Mucosa of descending colon (tissue), 3 donors: ENCODE results near the gene POLR2L. TPM values are rescaled to one million over a fixed set of nuclear protein-coding genes. Genes with fewer than 3 reads are reported as not detected.

Source experiments
- ATAC-seq: fragments of 200-7000 bp; cut with Tn5 transposase; one replicate; pipeline ENCODE4 v1.9.1; 2020; ENCODE audit warnings: mild to moderate bottlenecking, moderate library complexity
- DNase-seq, 3 donors: peaks; one replicate each; pipeline ENCODE4 v3.0.0-alpha.2; 2020
- H3K36me3 ChIP-seq: fragments of 200-600 bp; one replicate; pipeline ENCODE4 v1.8.0; 2021; ENCODE audit warnings: low read depth, mild to moderate bottlenecking
- H3K4me1 ChIP-seq: fragments of 200-600 bp; one replicate; pipeline ENCODE4 v1.8.0; 2021; ENCODE audit warnings: low read depth, mild to moderate bottlenecking
- H3K4me3 ChIP-seq: fragments of 200-600 bp; one replicate; pipeline ENCODE4 v1.8.0; 2021; ENCODE audit warnings: mild to moderate bottlenecking
- H3K9me3 ChIP-seq: fragments of 200-600 bp; one replicate; pipeline ENCODE4 v1.8.0; 2021; ENCODE audit warnings: mild to moderate bottlenecking
- CTCF ChIP-seq: fragments of 200-600 bp; IDR thresholded peaks from one replicate; pipeline ENCODE4 v1.8.0; 2022; ENCODE audit warnings: antibody characterized with exemption, mild to moderate bottlenecking
- intact Hi-C, 2 donors: fragments of 100-400 bp; cut with DNase I in 1 of 2; cut with micrococcal nuclease in 1 of 2; formaldehyde crosslinking; loops; one replicate each; pipeline versions ENCODE4 v1.11.0 to v1.11.1; 2022; cut with DNase I, micrococcal nuclease
- total RNA-seq, 3 donors: library from RNA; stranded (reverse); fragmentation: NEBNext Ultra II Directional in 2 of 3; extraction: Animal tissue kit (Norgen Biotek cat#: 25700) in 2 of 3; gene quantifications; one replicate each; pipeline versions ENCODE4 v1.2.1 to v1.2.4, GENCODE V29; 2021 to 2023
- donor health status: DM: no; HTN: no; CAD: no; lungs with moderate emphysema.
- donor health status: DM: no; HTN: no; CAD: no.
- donor health status: DM: no; HTN: yes; CAD: no.

The POLR2L gene
- total RNA-seq, 3 donors from 2014 or later = 67.1 to 86.8 (median 82.1) TPM

DNA sequence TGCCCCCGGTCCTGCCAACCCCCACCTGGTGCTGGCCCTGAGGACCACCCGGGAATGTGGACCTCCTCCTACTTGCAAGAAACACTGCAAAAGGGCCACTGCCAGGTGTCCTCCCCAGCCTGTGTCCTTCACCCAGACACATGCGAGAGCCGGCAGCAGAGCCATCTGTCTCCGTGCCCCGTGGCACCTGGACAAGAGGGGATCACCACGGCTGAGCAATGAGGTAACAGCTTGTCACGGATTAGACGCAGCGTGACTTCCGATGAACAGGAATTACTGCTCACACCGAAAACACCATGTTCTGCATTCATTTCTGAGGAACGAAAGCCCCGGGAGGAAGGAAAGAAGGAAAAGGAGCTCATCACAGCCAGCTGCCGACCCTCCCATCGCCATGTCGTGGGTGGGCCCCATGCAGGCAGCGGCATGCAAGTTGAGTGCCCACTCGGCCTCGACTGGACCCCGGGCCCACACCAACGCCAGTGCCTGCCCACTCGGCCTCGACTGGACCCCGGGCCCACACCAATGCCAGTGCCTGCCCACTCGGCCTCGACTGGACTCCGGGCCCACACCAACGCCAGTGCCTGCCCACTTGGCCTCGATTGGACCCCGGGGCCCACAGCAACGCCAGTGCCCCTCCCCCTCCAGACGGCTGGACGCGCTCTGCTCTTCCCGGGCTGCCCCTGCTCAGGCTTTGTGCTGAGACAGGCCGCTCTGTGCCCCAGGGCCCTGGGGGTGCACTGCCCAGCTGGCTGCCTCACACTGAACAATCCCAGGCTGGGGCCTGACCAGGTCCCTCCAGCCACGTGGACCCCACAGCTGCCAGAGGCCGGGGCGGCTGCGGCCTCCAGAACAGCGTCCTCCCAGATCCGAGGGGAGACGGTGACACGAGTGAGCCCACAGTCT lies 46.2 kb upstream of the POLR2L start:
- no peak for TF ChIP-seq CTCF
- ATAC-seq = no peak
- H3K4me3 ChIP-seq = no peak overlapping the region
- no peak for DNase-seq
- H3K4me1 ChIP-seq = no peaks in the 10 kb centered on the region
- no peaks in the 10 kb centered on the region for H3K9me3 ChIP-seq
- intact Hi-C loops = no loop called here
- H3K36me3 ChIP-seq = no peaks in the 10 kb centered on the region

DNA sequence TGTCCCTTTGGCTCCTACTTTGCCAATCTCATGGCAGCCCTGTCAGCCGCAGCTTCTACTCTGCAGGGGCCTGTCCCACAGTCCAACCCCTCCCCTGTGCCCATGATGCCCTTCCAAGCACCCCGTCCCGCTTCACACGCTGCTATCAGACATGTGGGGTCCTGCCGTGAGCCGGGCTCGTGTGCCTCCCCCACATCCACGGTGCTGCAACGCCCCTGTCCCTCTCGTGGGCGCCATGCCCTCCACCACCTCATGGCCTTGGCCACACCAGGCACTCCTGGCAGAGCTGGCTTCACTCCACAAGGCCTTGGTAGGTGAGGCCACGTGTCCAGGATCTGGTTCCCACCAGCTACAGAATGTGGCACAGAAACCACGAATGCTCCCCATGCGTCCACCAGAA lies 45.3 kb upstream of the POLR2L start:
- H3K36me3 ChIP-seq = no peaks in the 10 kb centered on the region
- intact Hi-C loops = no loop called here
- TF ChIP-seq CTCF = no peak
- DNase-seq = no peak
- H3K9me3 ChIP-seq = no peaks in the 10 kb centered on the region
- ATAC-seq = no peak
- H3K4me1 ChIP-seq = no peaks in the 10 kb centered on the region
- H3K4me3 ChIP-seq = no peak overlapping the region

GRCh38 chr11:886568-886967 lies 44.2 kb upstream of the POLR2L start:
- TF ChIP-seq CTCF = no peak
- no peaks in the 10 kb centered on the region for H3K4me1 ChIP-seq
- intact Hi-C loops = no loop called here
- DNase-seq (no peak), ATAC-seq (no peak)
- H3K36me3 ChIP-seq = no peaks in the 10 kb centered on the region
- no peak overlapping the region for H3K4me3 ChIP-seq
- no peaks in the 10 kb centered on the region for H3K9me3 ChIP-seq

DNA sequence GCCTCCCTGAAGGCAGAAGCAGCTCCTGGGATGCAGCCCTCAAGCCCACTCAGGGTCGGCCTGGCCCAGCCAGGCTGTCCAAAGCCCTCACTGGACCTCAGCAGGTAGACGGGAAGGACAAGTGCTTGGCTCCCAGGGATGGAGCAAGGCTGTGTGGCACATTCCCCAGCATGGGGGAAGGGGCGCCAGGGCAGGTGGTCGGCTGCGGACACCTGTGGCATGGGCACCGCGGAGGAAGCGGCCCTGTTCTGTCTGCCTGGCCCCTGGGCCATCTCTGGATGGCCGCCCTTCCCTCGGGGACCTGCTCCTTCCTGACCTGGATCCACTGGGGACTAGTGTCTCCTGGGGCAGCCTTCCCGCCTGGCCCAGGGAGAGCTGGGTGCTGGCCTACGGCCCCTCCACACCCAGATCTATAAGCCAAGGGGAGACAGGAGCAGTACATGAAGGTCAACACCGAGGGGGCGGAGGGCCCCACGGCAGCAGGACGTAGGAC lies 42.3 kb upstream of the POLR2L start:
- no peak for TF ChIP-seq CTCF
- H3K36me3 ChIP-seq = no peaks in the 10 kb centered on the region

DNA sequence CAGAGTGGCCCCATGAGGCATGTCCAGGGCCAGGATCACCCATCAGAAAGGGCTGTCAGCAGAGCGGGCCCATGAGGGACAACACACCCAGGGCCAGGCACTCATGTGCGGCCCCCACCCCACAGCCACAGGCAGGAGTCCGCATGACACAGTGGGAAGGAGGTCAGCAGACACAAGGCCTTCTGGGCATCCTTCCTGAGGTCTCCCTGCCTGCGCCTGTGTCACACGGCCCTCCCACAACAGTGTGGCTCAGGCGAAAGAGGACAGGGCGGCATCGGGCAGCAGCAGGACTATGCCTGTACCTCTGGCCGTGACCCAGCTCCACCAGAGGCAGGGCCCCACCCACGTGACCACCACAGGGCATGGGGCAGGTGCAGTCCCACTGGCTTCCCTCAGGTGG lies 41.2 kb upstream of the POLR2L start:
- DNase-seq (no peak), ATAC-seq (no peak)
- no peak overlapping the region for H3K4me3 ChIP-seq
- intact Hi-C loops = no loop called here
- H3K4me1 ChIP-seq = no peaks in the 10 kb centered on the region
- no peaks in the 10 kb centered on the region for H3K9me3 ChIP-seq
- H3K36me3 ChIP-seq = no peaks in the 10 kb centered on the region
- no peak for TF ChIP-seq CTCF

More for the DNA sequence above, 42.3 kb upstream of the POLR2L start:
- H3K9me3 ChIP-seq = no peaks in the 10 kb centered on the region
- H3K4me1 ChIP-seq = no peaks in the 10 kb centered on the region
- no peak overlapping the region for H3K4me3 ChIP-seq
- intact Hi-C loops = no loop called here
- no peak for DNase-seq
- no peak for ATAC-seq
